ENCODE results near the gene PSPH.

- no peak for TF ChIP-seq MAX (IDR thresholded peaks at IDR 0.05)
- TF ChIP-seq SP1 (IDR thresholded peaks at IDR 0.05; ENCODE audit: low read depth), result no peak
Measured at GRCh38 chr7:55963584-55964168, 87.6 kb downstream of the PSPH start.
